Gastroesophageal sphincter (tissue), 3 donors: Measurements from ENCODE around the gene CIP2A.

Experiments
- POLR2A ChIP-seq, 2 donors: fragments of 450-650 bp; IDR thresholded peaks; one replicate each; pipeline ENCODE4 v1.6.1; 2017; ENCODE audit warnings: antibody characterized with exemption in 2 of 2, mild to moderate bottlenecking in 2 of 2, moderate library complexity in 1 of 2
- TF ChIP-seq, protein P1 (sequence below), 4 experiments: fragments of 200-600 bp in 2 of 4; fragments of 450-650 bp in 2 of 4; sonication (generic) in 1 of 4; IDR thresholded peaks; one replicate each; pipeline ENCODE4 v1.5.1; 2017 to 2019; ENCODE audit warnings: antibody characterized with exemption in 4 of 4, mild to moderate bottlenecking in 2 of 4, moderate library complexity in 2 of 4

DNA sequence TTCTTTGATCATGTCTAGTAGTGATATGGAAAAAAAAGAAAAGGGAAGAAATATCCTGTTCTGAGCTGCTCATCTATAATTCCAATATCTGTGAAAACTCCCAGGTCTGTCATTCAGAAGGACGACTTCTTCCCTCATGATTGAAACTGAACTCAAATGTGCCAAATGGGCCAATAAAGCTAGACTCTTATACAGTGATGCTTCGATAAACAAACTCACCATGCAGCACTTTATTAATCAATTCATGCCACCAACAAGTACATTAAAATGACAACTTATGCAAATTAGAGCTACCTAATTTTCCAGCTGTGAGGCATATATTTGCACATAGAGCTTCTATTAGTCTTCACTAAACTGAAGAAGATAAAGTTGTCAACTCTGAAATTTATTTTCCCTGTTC, 63.3 kb downstream of the CIP2A start:
- TF ChIP-seq POLR2A (IDR thresholded peaks at IDR 0.05) = no peak
- TF ChIP-seq, protein P1, sequence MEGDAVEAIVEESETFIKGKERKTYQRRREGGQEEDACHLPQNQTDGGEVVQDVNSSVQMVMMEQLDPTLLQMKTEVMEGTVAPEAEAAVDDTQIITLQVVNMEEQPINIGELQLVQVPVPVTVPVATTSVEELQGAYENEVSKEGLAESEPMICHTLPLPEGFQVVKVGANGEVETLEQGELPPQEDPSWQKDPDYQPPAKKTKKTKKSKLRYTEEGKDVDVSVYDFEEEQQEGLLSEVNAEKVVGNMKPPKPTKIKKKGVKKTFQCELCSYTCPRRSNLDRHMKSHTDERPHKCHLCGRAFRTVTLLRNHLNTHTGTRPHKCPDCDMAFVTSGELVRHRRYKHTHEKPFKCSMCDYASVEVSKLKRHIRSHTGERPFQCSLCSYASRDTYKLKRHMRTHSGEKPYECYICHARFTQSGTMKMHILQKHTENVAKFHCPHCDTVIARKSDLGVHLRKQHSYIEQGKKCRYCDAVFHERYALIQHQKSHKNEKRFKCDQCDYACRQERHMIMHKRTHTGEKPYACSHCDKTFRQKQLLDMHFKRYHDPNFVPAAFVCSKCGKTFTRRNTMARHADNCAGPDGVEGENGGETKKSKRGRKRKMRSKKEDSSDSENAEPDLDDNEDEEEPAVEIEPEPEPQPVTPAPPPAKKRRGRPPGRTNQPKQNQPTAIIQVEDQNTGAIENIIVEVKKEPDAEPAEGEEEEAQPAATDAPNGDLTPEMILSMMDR (IDR thresholded peaks at IDR 0.05) = no peak
